Stimulated activated naive CD8-positive, alpha-beta T cell treated with anti-CD3 and anti-CD28 coated beads, Interleukin-15, amount 100 ng/mL, for 72 hours (primary cell): ENCODE measurements around the gene MARS1.
"Not testable (repeated sequence)": the region's sequence is repeated elsewhere in the genome, so short reads cannot be mapped to it uniquely, and the experiment has no call there.

Experiments
- ATAC-seq: fragments of 150-1000 bp; cut with Tn5 transposase; 2 replicates; pipeline ENCODE4 v1.10.0; 2021; ENCODE audit warnings: mild to moderate bottlenecking, moderate library complexity
- DNase-seq, 2 donors: peaks; one replicate each; pipeline ENCODE4 v3.0.0; 2021 to 2022
- H3K27ac Mint-ChIP-seq, 2 donors: one replicate each; pipeline ENCODE4 v1.8.0; 2022; ENCODE audit warnings: mild to moderate bottlenecking in 2 of 2, mixed read lengths in 2 of 2, moderate library complexity in 2 of 2
- H3K27me3 Mint-ChIP-seq: one replicate; pipeline ENCODE4 v1.8.0; 2022; ENCODE audit warnings: mixed read lengths
- H3K4me1 Mint-ChIP-seq: one replicate; pipeline ENCODE4 v1.8.0; 2022; ENCODE audit warnings: mild to moderate bottlenecking, mixed read lengths
- H3K4me3 Mint-ChIP-seq, 2 donors: one replicate each; pipeline ENCODE4 v1.8.0; 2022; ENCODE audit warnings: mild to moderate bottlenecking in 2 of 2, mixed read lengths in 2 of 2, moderate library complexity in 1 of 2
- H3K9me3 Mint-ChIP-seq, 2 donors: one replicate each; pipeline ENCODE4 v1.8.0; 2022; ENCODE audit warnings: mixed read lengths in 2 of 2

MARS1 gene

DNA sequence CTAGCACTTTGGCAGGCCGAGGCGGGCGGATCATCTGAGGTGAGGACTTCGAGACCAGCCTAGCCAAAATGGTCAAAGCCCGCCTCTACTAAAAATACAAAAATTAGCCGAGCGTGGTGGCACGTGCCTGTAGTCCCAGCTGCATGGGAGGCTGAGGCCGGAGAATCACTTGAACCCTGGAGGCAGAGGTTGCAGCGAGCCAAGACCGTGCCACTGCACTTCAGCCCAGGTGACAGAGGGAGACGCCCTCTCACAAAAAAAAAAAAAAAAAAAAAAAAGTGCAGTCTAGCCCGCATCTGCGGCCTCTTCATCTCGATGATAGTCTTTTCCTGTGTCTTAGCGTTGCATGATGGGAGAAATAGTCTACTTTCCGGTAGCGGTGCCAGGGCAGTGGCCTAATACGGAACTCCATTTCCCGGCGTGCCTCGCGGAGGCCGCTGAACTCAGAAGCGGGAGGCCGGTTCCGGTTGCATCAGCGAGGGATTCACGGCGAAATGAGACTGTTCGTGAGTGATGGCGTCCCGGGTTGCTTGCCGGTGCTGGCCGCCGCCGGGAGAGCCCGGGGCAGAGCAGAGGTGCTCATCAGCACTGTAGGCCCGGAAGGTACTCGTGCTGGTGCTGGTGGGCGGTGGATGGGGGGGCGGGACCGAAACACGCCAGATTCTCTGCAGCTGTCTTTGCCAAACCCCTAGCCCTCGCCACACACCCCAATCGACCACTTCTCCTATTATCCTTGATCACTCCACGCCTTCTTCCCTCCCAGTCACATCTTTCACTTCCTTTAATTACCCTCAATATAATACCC, at the start of gene MARS1:
MARS1 (plus strand) TSS at position 472 of the 805 bp plus-strand sequence; CDS start at position 495, 23 bp downstream.
- Mint-ChIP-seq H3K27me3 (no peaks in the 10 kb centered on the region), H3K4me3 (peak within 1 kb of the TSS; percentile 84 to 99), H3K4me1 (peaks cover 57% of the 10 kb centered on the region), H3K9me3 (no peaks in the 10 kb centered on the region), H3K27ac (peak within 1 kb of the TSS; percentile 99 to 100)
- ATAC-seq (peak; percentile 98), DNase-seq (peak; percentile 90 to 95)

DNA sequence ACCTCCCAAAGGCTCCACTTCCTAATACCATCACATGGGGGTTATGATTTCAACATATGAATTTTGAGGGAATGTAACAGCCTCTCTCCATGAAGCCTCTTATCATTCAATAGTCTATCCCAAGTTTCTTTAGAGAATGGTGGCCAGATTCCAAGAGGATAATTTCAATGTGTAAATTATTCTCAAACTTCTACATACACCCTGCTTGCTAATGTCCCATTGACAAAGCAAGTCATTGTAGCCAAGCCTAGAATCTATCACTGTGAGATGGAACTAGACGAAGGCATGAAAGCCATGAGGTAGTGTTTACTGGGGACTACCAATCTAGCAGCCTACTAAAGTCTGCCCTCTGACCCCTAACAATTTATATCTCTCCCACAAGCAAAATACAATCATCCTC, 49.5 kb upstream of the MARS1 start:
- DNase-seq (no peak), ATAC-seq (no peak)
- Mint-ChIP-seq H3K9me3 (peaks cover 0 to 15% of the 10 kb centered on the region in 2 donors), H3K4me1 (peaks cover 8% of the 10 kb centered on the region), H3K27me3 (peaks cover 8% of the 10 kb centered on the region), H3K4me3 (no peak overlapping the region), H3K27ac (no peak overlapping the region)

DNA sequence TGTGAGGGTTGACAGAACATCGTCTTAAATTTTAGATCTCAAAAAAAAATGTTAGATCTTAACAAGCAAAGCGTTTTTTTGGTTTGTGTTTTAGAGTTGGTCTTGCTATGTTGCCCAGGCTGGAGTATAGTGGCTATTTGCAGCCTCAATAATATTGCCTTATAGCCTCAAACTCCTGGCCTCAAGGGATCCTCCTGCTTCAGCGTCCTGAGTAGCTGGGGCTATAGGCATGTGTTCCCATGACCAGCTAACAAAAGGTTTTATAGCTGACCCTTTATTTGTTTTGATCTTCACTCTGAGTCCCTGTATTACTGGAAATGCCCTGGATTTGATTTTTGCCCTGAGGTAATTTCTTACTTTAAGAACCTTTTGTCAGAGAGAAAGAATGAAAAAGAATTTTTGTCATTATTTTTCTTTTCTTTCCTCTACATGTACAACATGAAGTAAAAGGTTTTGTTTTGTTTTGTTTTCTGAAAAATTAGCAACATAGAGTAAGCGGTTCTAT, 48.1 kb upstream of the MARS1 start:
- Mint-ChIP-seq H3K4me1 (peaks cover 8% of the 10 kb centered on the region), H3K4me3 (no peak overlapping the region), H3K9me3 (peaks cover 0 to 15% of the 10 kb centered on the region in 2 donors), H3K27me3 (peaks cover 8% of the 10 kb centered on the region), H3K27ac (no peak overlapping the region)
- ATAC-seq (no peak), DNase-seq (no peak)

DNA sequence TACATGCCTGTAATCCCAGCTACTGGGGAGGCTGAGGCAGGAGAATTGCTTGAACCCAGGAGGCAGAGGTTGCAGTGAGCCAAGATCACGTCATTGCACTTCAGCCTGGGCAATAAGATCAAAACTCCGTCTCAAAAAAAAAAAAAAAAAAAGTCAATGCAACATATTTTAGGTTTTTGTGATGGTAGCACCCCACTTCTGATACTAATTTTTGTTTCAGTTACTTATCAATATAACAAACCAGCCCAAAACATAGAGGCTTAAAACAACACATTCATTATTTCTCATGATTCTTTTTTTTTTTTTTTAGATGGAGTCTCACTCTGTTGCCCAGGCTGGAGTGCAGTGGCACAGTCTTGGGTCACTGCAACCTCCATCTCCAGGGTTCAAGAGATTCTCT, 46.5 kb upstream of the MARS1 start:
- H3K9me3 Mint-ChIP-seq, result peaks cover 0 to 15% of the 10 kb centered on the region in 2 donors
- not testable (repeated sequence) for ATAC-seq, H3K27ac Mint-ChIP-seq, H3K27me3 Mint-ChIP-seq, DNase-seq, H3K4me1 Mint-ChIP-seq, H3K4me3 Mint-ChIP-seq

DNA sequence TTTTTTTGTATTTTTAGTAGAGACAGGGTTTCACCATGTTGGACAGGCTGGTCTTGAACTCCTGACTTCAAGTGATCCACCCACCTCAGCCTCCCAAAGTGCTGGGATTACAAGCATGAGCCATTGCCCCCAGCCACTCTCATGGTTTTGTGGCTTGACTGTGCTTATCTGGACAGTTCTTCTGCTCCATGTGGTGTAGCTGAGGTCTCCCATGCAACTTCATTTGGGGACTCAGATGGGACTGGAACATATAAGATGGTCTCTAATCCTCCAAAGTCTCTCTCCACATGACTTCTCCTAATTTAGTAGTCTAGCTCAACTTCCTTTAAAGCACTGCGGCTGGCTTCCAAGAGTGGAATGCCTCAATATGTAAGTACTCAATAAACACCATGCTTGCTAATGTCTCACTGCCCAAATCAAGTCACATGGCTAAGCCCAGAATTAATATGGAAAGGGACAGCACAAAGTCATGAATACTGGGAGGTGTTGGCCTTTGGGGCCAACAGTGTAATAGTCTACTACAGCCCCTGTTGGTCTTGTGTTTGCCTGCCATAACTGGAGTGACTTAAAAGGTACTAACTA, 45.9 kb upstream of the MARS1 start:
- Mint-ChIP-seq H3K27ac (no peak overlapping the region), H3K27me3 (peaks cover 8% of the 10 kb centered on the region), H3K4me1 (no peaks in the 10 kb centered on the region), H3K9me3 (peaks cover 0 to 15% of the 10 kb centered on the region in 2 donors), H3K4me3 (no peak overlapping the region)
- DNase-seq, result no peak
- ATAC-seq, result no peak

DNA sequence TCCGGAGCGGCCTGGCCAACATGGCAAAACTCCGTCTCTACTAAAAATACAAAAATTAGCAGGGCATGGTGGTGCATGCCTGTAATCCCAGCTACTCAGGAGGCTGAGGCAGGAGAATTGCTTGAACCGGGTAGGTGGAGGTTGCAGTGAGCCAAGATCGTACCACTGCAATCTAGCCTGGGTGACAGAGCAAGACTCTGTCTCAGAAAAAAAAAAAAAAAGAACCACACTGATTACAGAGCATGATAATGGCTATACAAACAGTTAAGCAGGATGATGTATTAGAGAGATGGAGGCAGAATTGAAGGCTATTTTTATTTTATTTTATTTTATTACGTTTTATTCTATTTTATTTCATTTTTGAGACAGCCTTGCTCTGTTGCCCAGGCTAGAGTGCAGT, 43.5 kb upstream of the MARS1 start:
- H3K4me1 Mint-ChIP-seq, H3K4me3 Mint-ChIP-seq, ATAC-seq, H3K27me3 Mint-ChIP-seq, DNase-seq, H3K27ac Mint-ChIP-seq: not testable (repeated sequence)
- peaks cover 0 to 15% of the 10 kb centered on the region in 2 donors for H3K9me3 Mint-ChIP-seq

DNA sequence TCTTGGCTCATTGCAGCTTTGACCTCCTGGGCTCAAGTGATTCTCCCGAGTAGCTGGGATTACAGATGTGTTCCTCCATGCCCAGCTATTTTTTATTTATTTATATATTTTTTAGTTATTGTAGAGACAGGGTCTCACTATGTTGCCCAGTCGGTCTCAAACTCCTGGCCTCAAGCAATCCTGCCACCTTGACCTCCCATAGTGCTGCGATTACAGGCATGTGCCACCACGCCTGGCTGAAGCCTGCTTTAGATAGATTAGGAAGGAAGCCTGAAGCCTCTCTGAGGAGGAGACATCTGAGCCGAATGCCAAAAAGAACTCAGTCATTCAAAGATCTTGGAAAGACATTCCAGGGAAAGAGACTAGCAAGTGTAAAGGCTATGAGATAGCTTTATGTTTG, 43.1 kb upstream of the MARS1 start:
- Mint-ChIP-seq H3K27ac (no peak overlapping the region), H3K4me1 (no peaks in the 10 kb centered on the region), H3K9me3 (peaks cover 0 to 15% of the 10 kb centered on the region in 2 donors), H3K4me3 (no peak overlapping the region), H3K27me3 (peaks cover 8% of the 10 kb centered on the region)
- ATAC-seq, result no peak
- no peak for DNase-seq

DNA sequence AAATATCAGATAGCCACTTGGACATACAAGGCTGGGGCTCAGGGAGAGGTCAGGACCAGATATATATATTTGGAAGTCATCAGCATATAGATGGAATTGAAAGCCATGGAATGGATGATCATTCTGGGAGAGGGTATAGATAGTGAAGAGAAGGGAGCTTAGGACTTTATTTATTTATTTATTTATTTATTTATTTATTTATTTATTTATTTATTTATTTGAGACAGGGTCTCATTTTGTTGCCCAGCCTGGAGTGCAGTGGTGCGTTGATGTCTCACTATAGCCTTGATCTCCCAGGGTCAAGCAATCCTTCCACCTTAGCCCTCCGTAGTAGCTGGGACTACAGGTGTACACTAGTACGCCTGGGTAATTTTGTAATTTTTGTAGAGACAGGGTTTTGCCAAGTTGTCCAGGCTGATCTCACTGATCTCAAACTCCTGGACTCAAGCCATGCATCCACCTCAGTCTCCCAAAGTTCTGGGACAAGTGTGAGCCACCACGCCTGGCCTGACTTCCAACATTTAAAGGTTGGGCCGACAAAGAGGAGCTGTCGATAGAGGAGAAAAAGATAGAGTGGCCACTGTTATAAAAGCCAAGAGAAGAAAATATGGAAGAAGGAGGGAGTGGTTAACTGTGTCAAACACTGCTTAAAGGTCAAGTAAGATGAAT, 41.4 kb upstream of the MARS1 start:
- H3K27me3 Mint-ChIP-seq, result no peaks in the 10 kb centered on the region
- no peak overlapping the region for H3K4me3 Mint-ChIP-seq
- peaks cover 0 to 8% of the 10 kb centered on the region in 2 donors for H3K9me3 Mint-ChIP-seq
- no peak overlapping the region for H3K27ac Mint-ChIP-seq
- no peaks in the 10 kb centered on the region for H3K4me1 Mint-ChIP-seq
- DNase-seq (no peak), ATAC-seq (no peak)

DNA sequence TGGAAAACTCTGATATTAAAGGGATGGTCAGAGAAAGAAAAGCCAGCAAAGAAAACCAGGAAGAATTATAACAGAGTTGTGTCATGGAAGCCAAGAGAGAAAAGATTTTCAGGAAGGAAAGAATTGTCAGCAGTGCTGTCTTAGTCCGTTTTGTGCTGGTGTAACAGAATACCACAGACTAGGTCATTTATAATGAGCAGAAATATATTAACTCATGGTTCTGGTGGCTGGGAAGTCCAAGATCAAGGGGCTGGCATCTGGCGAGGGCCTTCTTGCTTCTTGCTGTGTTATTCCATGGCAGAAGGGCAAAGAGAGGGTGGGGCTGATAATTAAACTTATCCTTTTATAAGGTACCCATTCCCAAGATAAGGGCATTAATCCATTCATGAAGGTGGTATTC, 39.2 kb upstream of the MARS1 start:
- H3K4me3 Mint-ChIP-seq, result no peak overlapping the region
- H3K27ac Mint-ChIP-seq, result no peak overlapping the region
- peaks cover 15% of the 10 kb centered on the region for H3K4me1 Mint-ChIP-seq

DNA sequence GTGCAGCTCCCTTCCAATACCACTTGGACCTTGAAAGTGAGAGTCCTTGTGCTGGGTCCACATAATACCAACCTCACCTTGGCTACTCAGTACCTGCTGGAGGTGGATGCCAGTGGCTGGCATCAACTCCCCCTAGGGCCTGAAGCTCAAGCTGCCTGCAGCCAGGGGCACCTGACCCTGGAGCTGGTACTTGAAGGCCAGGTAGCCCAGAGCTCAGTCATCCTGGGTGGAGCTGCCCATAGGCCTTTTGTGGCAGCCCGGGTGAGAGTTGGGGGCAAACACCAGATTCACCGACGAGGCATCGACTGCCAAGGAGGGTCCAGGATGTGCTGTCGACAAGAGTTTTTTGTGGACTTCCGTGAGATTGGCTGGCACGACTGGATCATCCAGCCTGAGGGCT, 38.5 kb upstream of the MARS1 start:
- Mint-ChIP-seq H3K4me1 (peaks cover 16% of the 10 kb centered on the region), H3K27ac (no peak overlapping the region), H3K4me3 (no peak overlapping the region), H3K9me3 (no peaks in the 10 kb centered on the region), H3K27me3 (no peaks in the 10 kb centered on the region)
- no peak for ATAC-seq
- DNase-seq, result no peak

More for the DNA sequence above, 39.2 kb upstream of the MARS1 start:
- no peak for ATAC-seq
- no peak for DNase-seq
- Mint-ChIP-seq H3K9me3 (no peaks in the 10 kb centered on the region), H3K27me3 (no peaks in the 10 kb centered on the region)

DNA sequence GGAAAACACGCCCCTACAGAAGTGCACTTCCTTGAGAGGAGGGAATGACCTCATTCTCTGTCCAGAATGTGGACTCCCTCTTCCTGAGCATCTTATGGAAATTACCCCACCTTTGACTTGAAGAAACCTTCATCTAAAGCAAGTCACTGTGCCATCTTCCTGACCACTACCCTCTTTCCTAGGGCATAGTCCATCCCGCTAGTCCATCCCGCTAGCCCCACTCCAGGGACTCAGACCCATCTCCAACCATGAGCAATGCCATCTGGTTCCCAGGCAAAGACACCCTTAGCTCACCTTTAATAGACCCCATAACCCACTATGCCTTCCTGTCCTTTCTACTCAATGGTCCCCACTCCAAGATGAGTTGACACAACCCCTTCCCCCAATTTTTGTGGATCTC, 37.8 kb upstream of the MARS1 start:
- DNase-seq (no peak), ATAC-seq (no peak)
- Mint-ChIP-seq H3K4me3 (no peak overlapping the region), H3K4me1 (peaks cover 21% of the 10 kb centered on the region), H3K27ac (no peak overlapping the region), H3K27me3 (no peaks in the 10 kb centered on the region), H3K9me3 (no peaks in the 10 kb centered on the region)

DNA sequence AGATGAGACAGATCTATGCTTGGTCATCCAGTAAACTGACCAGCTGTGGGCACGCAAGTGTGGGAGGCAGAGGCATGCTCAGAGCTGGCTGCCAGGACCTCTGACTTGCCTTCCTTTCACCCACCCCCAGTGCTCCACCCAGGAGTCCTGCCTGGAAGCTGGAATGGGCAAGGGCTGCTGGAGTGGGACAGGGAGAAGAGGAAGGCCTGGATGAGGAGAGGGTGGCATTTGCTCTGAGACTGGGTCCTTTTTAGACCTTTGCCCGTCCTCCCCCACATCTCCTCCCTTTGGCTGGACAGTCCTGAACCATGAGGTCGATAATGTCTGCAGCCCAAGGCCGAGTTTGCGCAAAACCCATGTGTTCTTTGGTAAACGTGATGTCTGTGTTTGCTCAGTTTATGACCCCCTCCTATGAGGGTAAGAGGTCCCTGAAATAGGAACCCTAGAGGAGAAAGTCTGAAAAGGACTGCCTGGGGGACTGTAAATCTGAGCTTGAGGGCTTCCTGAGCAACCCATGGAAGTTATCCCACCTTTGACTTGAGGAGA, 36.6 kb upstream of the MARS1 start:
- no peak for ATAC-seq
- no peaks in the 10 kb centered on the region for H3K27me3 Mint-ChIP-seq
- H3K9me3 Mint-ChIP-seq, result no peaks in the 10 kb centered on the region
- H3K27ac Mint-ChIP-seq, result no peak overlapping the region
- no peak for DNase-seq
- H3K4me1 Mint-ChIP-seq, result peaks cover 34% of the 10 kb centered on the region
- H3K4me3 Mint-ChIP-seq, result no peak overlapping the region

DNA sequence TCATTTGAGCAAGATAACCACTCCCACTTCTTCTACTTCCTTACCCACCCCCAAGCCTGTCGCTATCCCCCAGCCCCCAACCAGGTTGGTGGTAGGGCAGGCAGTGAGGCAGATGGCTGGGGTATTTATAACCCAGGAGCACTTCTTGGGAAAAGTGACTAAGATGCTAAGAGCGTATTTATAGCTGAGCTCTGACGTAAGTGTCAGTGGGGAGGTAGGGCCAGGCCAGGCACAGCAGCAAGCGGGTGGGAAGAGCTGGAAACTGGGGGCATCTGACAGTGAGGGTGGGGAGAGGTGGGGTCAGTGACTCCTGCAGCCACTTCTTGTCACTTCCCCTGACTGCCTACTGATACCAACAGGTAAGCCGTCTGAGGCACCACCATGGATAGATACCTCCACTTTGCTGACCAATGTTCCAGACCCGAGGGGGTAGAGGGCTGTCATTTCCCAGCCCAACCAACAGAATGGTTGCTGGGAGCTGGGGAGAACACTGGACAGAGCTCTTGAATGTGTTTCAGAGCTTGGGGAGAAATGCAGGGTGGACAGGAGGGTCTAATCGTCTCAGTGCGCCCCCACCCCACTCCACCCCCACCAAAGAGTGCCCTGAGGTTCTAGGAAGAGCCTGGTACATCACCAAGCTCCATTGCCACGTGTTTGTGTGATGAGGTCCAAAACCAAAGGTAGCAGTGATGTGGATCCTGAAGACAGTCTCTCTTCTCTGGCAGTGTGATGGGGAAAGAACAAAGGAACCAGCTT, 35.5 kb upstream of the MARS1 start:
- DNase-seq, result no peak
- H3K4me1 Mint-ChIP-seq, result peaks cover 44% of the 10 kb centered on the region
- no peak overlapping the region for H3K27ac Mint-ChIP-seq

DNA sequence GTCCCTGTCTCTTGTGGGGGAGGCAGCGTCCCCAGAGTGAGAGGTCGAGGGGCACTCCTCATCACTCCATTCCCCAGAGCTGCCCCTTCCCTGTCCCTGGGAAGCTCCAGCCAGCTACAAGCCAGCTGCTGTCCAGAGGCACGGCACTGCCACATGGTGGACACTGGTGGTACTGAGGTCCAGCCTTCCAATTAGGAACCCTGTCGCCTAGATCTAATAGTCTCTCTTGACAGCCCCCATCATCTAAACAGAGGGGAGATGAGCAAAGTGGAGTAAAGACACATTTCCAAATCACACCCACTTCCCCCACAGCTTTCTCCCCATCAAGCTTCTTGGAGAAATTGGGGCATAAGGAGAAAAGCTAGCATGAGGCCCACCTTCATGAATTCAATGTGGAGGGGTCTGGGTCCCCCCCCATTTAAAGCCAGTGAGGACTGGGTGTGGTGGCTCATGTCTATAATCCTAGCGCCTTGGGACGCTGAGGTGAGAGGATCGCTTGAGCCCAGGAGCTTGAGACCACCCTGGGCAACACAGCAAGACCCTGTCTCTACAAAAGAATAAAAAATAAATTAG, 34.8 kb upstream of the MARS1 start:
- Mint-ChIP-seq H3K27me3 (no peaks in the 10 kb centered on the region), H3K9me3 (no peaks in the 10 kb centered on the region), H3K4me3 (peak overlapping the region; percentile 22 to 36), H3K27ac (peak overlapping the region in 1 of 2 donors; percentile 93), H3K4me1 (peaks cover 51% of the 10 kb centered on the region)
- DNase-seq (peak in 1 of 2 donors; percentile 48), ATAC-seq (no peak)

More for the DNA sequence above, 35.5 kb upstream of the MARS1 start:
- H3K9me3 Mint-ChIP-seq, result no peaks in the 10 kb centered on the region
- no peaks in the 10 kb centered on the region for H3K27me3 Mint-ChIP-seq
- no peak for ATAC-seq
- peak overlapping the region in 1 of 2 donors; percentile 22 for H3K4me3 Mint-ChIP-seq

DNA sequence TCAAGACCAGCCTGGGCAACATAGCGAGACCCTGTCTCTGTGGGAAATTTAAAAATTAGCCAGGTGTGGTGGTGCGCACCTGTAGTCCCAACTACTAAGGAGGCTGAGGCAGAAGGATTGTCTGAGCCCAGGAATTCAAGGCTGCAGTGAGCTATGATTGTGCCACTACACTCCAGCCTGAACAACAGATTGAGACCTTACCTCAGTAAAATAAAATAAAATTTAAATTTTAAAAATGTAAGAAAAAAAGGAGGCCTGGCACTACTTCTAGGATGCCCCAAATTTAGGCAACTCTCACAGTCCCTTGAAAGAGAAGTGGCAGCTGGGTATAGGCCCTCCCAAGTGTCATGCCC, 33.7 kb upstream of the MARS1 start:
- H3K9me3 Mint-ChIP-seq, result no peaks in the 10 kb centered on the region
- DNase-seq (no peak), ATAC-seq (no peak)
- H3K27me3 Mint-ChIP-seq, result no peaks in the 10 kb centered on the region
- peaks cover 62% of the 10 kb centered on the region for H3K4me1 Mint-ChIP-seq
- H3K27ac Mint-ChIP-seq, result peak overlapping the region; percentile 97
- H3K4me3 Mint-ChIP-seq, result peak overlapping the region; percentile 88 to 97
